ENCODE data around the gene MALAT1.

The MALAT1 gene

GRCh38 chr11:65479184-65480145 is 19.4 kb upstream of the MALAT1 start:
- DNase-seq = peak; percentile 81

- no peak for DNase-seq
These were observed 16.5 kb upstream of the MALAT1 start for GRCh38 chr11:65482306-65482850.

- DNase-seq = no peak
These were observed 13.0 kb upstream of the MALAT1 start for GRCh38 chr11:65485920-65486219.

- DNase-seq = no peak
These were observed 12.0 kb upstream of the MALAT1 start for GRCh38 chr11:65486570-65487466.

GRCh38 chr11:65487467-65488272 is 11.2 kb upstream of the MALAT1 start:
- peak; percentile 100 for DNase-seq

GRCh38 chr11:65488273-65489034 is 10.4 kb upstream of the MALAT1 start:
- DNase-seq = no peak

- no peak for DNase-seq
These were observed 9.7 kb upstream of the MALAT1 start for GRCh38 chr11:65489035-65489705.

- no peak for DNase-seq
These were observed 9.0 kb upstream of the MALAT1 start for GRCh38 chr11:65489706-65490320.

GRCh38 chr11:65491163-65491465 is 7.7 kb upstream of the MALAT1 start:
- no peak for DNase-seq

GRCh38 chr11:65491614-65492386 is 7.0 kb upstream of the MALAT1 start:
- DNase-seq = peak; percentile 93

GRCh38 chr11:65492387-65492636 is 6.5 kb upstream of the MALAT1 start:
- DNase-seq = no peak

- DNase-seq = peak; percentile 69
These were observed 6.0 kb upstream of the MALAT1 start for GRCh38 chr11:65492637-65493366.

GRCh38 chr11:65493367-65494176 is 5.3 kb upstream of the MALAT1 start:
- DNase-seq = no peak

GRCh38 chr11:65496304-65497140 is 2.3 kb upstream of the MALAT1 start:
- peak; percentile 92 for DNase-seq

GRCh38 chr11:65497141-65498041 is 1.5 kb upstream of the MALAT1 start:
- DNase-seq = peak; percentile 99

GRCh38 chr11:65498042-65498726 is 661 bp upstream of the MALAT1 start:
- peak; percentile 88 for DNase-seq

GRCh38 chr11:65498727-65498976 is 193 bp upstream of the MALAT1 start:
- no peak for DNase-seq
